Astrocyte (in vitro differentiated cells and primary cell): Measurements from ENCODE around the gene SORBS2. TPM values are rescaled to one million over a fixed set of nuclear protein-coding genes. Genes with fewer than 3 reads are reported as not detected.

Experiments
- DNase-seq: peaks from one replicate; pipeline ENCODE4 v3.0.0-alpha.2; 2010; ENCODE audit warnings: low read depth
- FAIRE-seq: peaks from 2 replicates; lab custom pipeline; 2011; peaks lifted over from hg19 to GRCh38; lab: Jason Lieb, UNC
- H2AFZ ChIP-seq: 2 replicates; pipeline ENCODE4 v1.6.0; 2012; ENCODE audit warnings: low read depth, low read length, inconsistent platforms
- H3K27ac ChIP-seq: 2 replicates; pipeline ENCODE4 v1.5.1; 2011; ENCODE audit warnings: low read depth, low read length, inconsistent platforms
- H3K27me3 ChIP-seq: 2 replicates; pipeline ENCODE4 v1.6.0; 2011; ENCODE audit warnings: low read length, inconsistent platforms; ENCODE audit not compliant: insufficient read depth
- H3K36me3 ChIP-seq: 2 replicates; pipeline ENCODE4 v1.5.1; 2011; ENCODE audit warnings: low read length, inconsistent platforms; ENCODE audit not compliant: insufficient read depth
- H3K4me1 ChIP-seq: 2 replicates; pipeline ENCODE4 v1.5.1; 2011; ENCODE audit warnings: low read length, inconsistent platforms; ENCODE audit not compliant: insufficient read depth
- H3K4me2 ChIP-seq: 2 replicates; pipeline ENCODE4 v1.6.0; 2012; ENCODE audit warnings: low read length, inconsistent platforms
- H3K4me3 ChIP-seq: 2 replicates; pipeline ENCODE4 v1.5.1; 2011; ENCODE audit warnings: low read depth, mild to moderate bottlenecking, low read length, inconsistent platforms; ENCODE audit not compliant: insufficient read depth
- H3K79me2 ChIP-seq: 2 replicates; pipeline ENCODE4 v1.6.0; 2012; ENCODE audit warnings: mild to moderate bottlenecking, low read length, inconsistent platforms; ENCODE audit not compliant: insufficient read depth
- H3K9ac ChIP-seq: 2 replicates; pipeline ENCODE4 v1.6.0; 2012; ENCODE audit warnings: mild to moderate bottlenecking, low read length, inconsistent platforms
- H3K9me3 ChIP-seq: 2 replicates; pipeline ENCODE4 v1.5.1; 2012; ENCODE audit warnings: low read depth, mild to moderate bottlenecking, low read length, inconsistent platforms; ENCODE audit not compliant: insufficient read depth
- H4K20me1 ChIP-seq: 2 replicates; pipeline ENCODE4 v1.6.0; 2012; ENCODE audit warnings: low read length, inconsistent platforms; ENCODE audit not compliant: insufficient read depth
- H3K27ac Mint-ChIP-seq: one replicate; pipeline ENCODE4 v1.8.0; 2021; ENCODE audit warnings: mild to moderate bottlenecking, mixed read lengths; ENCODE audit not compliant: unreplicated experiment
- H3K27me3 Mint-ChIP-seq: one replicate; pipeline ENCODE4 v1.8.0; 2021; ENCODE audit warnings: low read depth, mixed read lengths; ENCODE audit not compliant: unreplicated experiment
- H3K36me3 Mint-ChIP-seq: one replicate; pipeline ENCODE4 v1.8.0; 2021; ENCODE audit warnings: low read depth, mixed read lengths; ENCODE audit not compliant: unreplicated experiment
- H3K4me1 Mint-ChIP-seq: one replicate; pipeline ENCODE4 v1.8.0; 2021; ENCODE audit warnings: low read depth, mixed read lengths; ENCODE audit not compliant: unreplicated experiment
- H3K4me3 Mint-ChIP-seq: one replicate; pipeline ENCODE4 v1.8.0; 2021; ENCODE audit warnings: mild to moderate bottlenecking, moderate library complexity, mixed read lengths; ENCODE audit not compliant: unreplicated experiment
- H3K9me3 Mint-ChIP-seq: one replicate; pipeline ENCODE4 v1.8.0; 2021; ENCODE audit warnings: mild to moderate bottlenecking, mixed read lengths; ENCODE audit not compliant: unreplicated experiment
- CTCF ChIP-seq: IDR thresholded peaks from 2 replicates; pipeline ENCODE4 v1.5.1; 2011; ENCODE audit warnings: low read depth, mild to moderate bottlenecking, inconsistent platforms, low read length, moderate library complexity; ENCODE audit not compliant: insufficient read depth
- EZH2 ChIP-seq: IDR thresholded peaks from 2 replicates; pipeline ENCODE4 v1.6.1; 2012; ENCODE audit warnings: mild to moderate bottlenecking, low read length, inconsistent platforms; ENCODE audit not compliant: insufficient read depth
- total RNA-seq: library from RNA; stranded (reverse); gene quantifications from 2 replicates; pipeline ENCODE4 v1.2.1, GENCODE V29; 2021

Gene SORBS2
- total RNA-seq, 1 donor from 2014 or later, result 97.4 TPM

GRCh38 chr4:185697488-185697887 is 114.5 kb downstream of the SORBS2 start:
- Histone ChIP-seq H3K9me3 (no peaks in the 10 kb centered on the region), H3K4me1 (peaks cover 6% of the 10 kb centered on the region), H3K9ac (no peak overlapping the region), H3K27ac (no peak overlapping the region), H4K20me1 (no peaks in the 10 kb centered on the region), H3K4me3 (no peak overlapping the region), H3K79me2 (no peaks in the 10 kb centered on the region), H3K4me2 (no peak overlapping the region), H2AFZ (no peak overlapping the region), H3K36me3 (no peaks in the 10 kb centered on the region), H3K27me3 (no peaks in the 10 kb centered on the region)
- Mint-ChIP-seq H3K4me1 (peaks cover 23% of the 10 kb centered on the region), H3K9me3 (no peaks in the 10 kb centered on the region), H3K4me3 (no peak overlapping the region), H3K27ac (no peak overlapping the region), H3K36me3 (peaks cover 3% of the 10 kb centered on the region), H3K27me3 (no peaks in the 10 kb centered on the region)
- FAIRE-seq (no peak), DNase-seq (no peak)
- TF ChIP-seq CTCF, result no peak
- TF ChIP-seq EZH2, result no peak

GRCh38 chr4:185695743-185696142 is 116.3 kb downstream of the SORBS2 start:
- Histone ChIP-seq H3K4me2 (no peak overlapping the region), H3K9ac (no peak overlapping the region), H3K9me3 (no peaks in the 10 kb centered on the region), H4K20me1 (no peaks in the 10 kb centered on the region), H3K27me3 (no peaks in the 10 kb centered on the region), H3K36me3 (no peaks in the 10 kb centered on the region), H2AFZ (no peak overlapping the region), H3K27ac (no peak overlapping the region), H3K4me3 (no peak overlapping the region), H3K79me2 (no peaks in the 10 kb centered on the region), H3K4me1 (peaks cover 6% of the 10 kb centered on the region)
- H3K9me3 Mint-ChIP-seq, result no peaks in the 10 kb centered on the region
- DNase-seq (no peak), FAIRE-seq (no peak)
- H3K4me3 Mint-ChIP-seq, result no peak overlapping the region
- H3K36me3 Mint-ChIP-seq, result no peaks in the 10 kb centered on the region
- H3K27ac Mint-ChIP-seq, result no peak overlapping the region
- TF ChIP-seq EZH2, result no peak
- TF ChIP-seq CTCF, result no peak
- H3K27me3 Mint-ChIP-seq, result no peaks in the 10 kb centered on the region
- H3K4me1 Mint-ChIP-seq, result peaks cover 16% of the 10 kb centered on the region

GRCh38 chr4:185693548-185694215 is 118.3 kb downstream of the SORBS2 start:
- no peak overlapping the region for H3K27ac ChIP-seq
- Mint-ChIP-seq H3K27me3 (no peaks in the 10 kb centered on the region), H3K9me3 (no peaks in the 10 kb centered on the region), H3K4me1 (peaks cover 4% of the 10 kb centered on the region), H3K36me3 (no peaks in the 10 kb centered on the region), H3K4me3 (no peak overlapping the region), H3K27ac (no peak overlapping the region)
- H3K4me1 ChIP-seq, result no peaks in the 10 kb centered on the region
- TF ChIP-seq CTCF, result no peak
- no peak for TF ChIP-seq EZH2
- H3K79me2 ChIP-seq, result no peaks in the 10 kb centered on the region
- H3K4me2 ChIP-seq, result peak overlapping the region; percentile 45
- no peak overlapping the region for H2AFZ ChIP-seq
- no peaks in the 10 kb centered on the region for H3K27me3 ChIP-seq
- H4K20me1 ChIP-seq, result no peaks in the 10 kb centered on the region
- FAIRE-seq (no peak), DNase-seq (no peak)
- H3K9me3 ChIP-seq, result no peaks in the 10 kb centered on the region
- H3K4me3 ChIP-seq, result no peak overlapping the region
- H3K9ac ChIP-seq, result peak overlapping the region; percentile 44
- no peaks in the 10 kb centered on the region for H3K36me3 ChIP-seq
